ENCODE data around the gene GPM6B. TPM values are rescaled to one million over a fixed set of nuclear protein-coding genes. Genes with fewer than 3 reads are reported as not detected.

Gene GPM6B
- total RNA-seq, 4 donors from 2014 or later: 3.7 to 9.7 (median 8.3) TPM

DNA sequence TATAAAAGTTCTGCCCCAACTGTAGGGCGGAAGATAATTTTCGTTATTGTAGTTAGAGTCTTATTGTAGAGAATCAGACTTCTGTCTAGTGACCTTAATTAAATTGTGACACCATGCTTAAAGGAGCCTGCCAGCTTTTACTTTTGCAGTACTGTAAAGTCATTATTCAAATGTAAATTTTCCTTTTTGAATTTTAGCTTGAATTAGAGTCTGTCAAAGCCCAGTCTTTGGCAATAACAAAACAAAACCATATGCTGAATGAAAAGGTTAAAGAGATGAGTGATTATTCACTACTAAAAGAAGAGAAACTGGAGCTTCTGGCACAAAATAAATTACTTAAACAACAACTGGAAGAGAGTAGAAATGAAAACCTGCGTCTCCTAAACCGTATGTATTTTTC is 60.5 kb downstream of the GPM6B start:
- TF ChIP-seq CTCF (IDR thresholded peaks at IDR 0.05; ENCODE audit: low read depth): no peak

DNA sequence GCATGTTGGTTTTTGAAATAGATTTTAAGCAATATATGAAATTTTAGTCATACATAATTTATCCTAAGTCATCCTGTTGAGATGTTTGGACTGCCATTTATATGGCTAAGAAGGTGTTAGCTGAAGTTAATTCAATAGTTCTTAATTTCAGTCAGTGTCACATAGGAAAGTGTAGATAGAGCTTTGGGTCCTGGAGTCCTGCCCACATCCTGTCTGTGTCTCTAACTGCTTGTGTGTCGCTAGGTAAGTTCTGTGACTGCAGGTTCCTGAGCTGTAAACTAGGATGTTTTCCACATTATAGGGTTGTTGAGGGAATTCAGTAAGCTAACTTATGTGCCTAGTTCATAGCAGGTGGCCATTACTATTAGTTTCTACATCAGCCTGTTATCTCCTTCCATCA is 61.6 kb downstream of the GPM6B start:
- TF ChIP-seq CTCF (IDR thresholded peaks at IDR 0.05; ENCODE audit: low read depth): no peak

DNA sequence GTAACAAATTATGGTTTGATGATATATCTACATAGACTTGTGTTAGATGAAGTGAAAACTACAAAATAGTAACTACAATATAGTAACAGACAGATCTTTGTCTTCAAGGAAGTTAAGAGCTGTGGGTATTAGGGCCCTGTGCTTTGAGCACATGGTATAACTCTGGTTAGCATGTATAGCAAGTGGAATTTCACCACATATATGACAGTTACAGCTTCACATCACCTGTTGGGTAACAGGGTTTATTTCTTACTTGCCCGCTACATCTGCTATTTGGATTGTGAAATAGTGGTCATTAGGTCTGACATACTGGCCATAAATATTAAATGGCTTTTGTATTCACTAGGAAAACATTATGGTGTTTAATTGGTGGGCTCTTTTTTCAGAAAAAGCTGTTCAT is 62.1 kb downstream of the GPM6B start:
- TF ChIP-seq CTCF (IDR thresholded peaks at IDR 0.05; ENCODE audit: low read depth): no peak

GRCh38 chrX:13752646-13753045 is 64.2 kb downstream of the GPM6B start:
- TF ChIP-seq CTCF (IDR thresholded peaks at IDR 0.05; ENCODE audit: low read depth): no peak

GRCh38 chrX:13752141-13752540 is 64.8 kb downstream of the GPM6B start:
- no peak for TF ChIP-seq CTCF (IDR thresholded peaks at IDR 0.05; ENCODE audit: low read depth)

DNA sequence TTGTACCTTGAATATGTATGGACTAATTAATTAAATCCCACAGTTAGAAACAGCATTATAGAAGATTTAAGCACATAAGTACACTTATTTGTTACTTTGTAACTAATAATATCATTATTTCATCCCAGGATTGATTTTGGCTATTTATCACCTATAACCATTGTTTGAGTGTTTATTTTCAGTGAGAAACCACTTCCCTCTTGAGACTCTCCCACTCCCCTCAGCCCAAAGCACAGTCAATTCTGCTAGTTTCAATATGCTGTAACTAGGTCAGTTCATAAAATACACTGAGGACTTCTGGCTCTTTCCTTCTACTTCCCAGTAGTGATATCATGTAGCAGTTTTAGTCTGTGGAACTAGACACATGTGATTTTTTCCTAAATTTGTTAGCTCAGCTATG is 66.1 kb downstream of the GPM6B start:
- TF ChIP-seq CTCF (IDR thresholded peaks at IDR 0.05; ENCODE audit: low read depth): no peak

- TF ChIP-seq CTCF (IDR thresholded peaks at IDR 0.05; ENCODE audit: low read depth): no peak
These were observed 66.7 kb downstream of the GPM6B start for GRCh38 chrX:13750204-13750603.

Measured in subcutaneous adipose tissue (tissue), 4 donors.